HepG2 (cell line): ENCODE measurements around the gene TRPV2. TPM values are rescaled to one million over a fixed set of nuclear protein-coding genes. Genes with fewer than 3 reads are reported as not detected.
A peak's percentile ranks its signal among the peaks of the same experiment; 100 is the strongest.

ENCODE experiments used
- CENPX ChIP-seq: sonication (generic); formaldehyde crosslinking; IDR thresholded peaks from 2 replicates; pipeline ENCODE4 v1.9.0; 2021; ENCODE audit warnings: mild to moderate bottlenecking, missing genetic modification reagents, moderate library complexity
- ETV5 ChIP-seq: IDR thresholded peaks from 2 replicates; pipeline ENCODE4 v1.6.1; 2018; ENCODE audit warnings: missing biosample characterization, missing genetic modification reagents, inconsistent platforms, borderline replicate concordance
- FLYWCH1 ChIP-seq: sonication (generic); formaldehyde crosslinking; IDR thresholded peaks from 2 replicates; pipeline ENCODE4 v1.8.1; 2023; ENCODE audit warnings: mild to moderate bottlenecking, missing genetic modification reagents
- GATAD1 ChIP-seq: IDR thresholded peaks from 2 replicates; pipeline ENCODE4 v1.6.1; 2016; ENCODE audit warnings: missing genetic modification reagents, missing compliant biosample characterization
- JUN ChIP-seq: sonication (generic); formaldehyde crosslinking; IDR thresholded peaks from 2 replicates; pipeline ENCODE4 v1.4.0; 2020; ENCODE audit warnings: mild to moderate bottlenecking, missing genetic modification reagents
- MZF1 ChIP-seq: sonication (generic); formaldehyde crosslinking; IDR thresholded peaks from 2 replicates; pipeline ENCODE4 v1.8.1; 2023; ENCODE audit warnings: mild to moderate bottlenecking, missing genetic modification reagents, borderline replicate concordance
- SMAD9 ChIP-seq: sonication (generic); formaldehyde crosslinking; IDR thresholded peaks from 2 replicates; pipeline ENCODE4 v1.5.1; 2020; ENCODE audit warnings: mild to moderate bottlenecking, missing genetic modification reagents
- SP2 ChIP-seq: sonication (generic); formaldehyde crosslinking; IDR thresholded peaks from 2 replicates; pipeline ENCODE4 v1.5.1; 2020; ENCODE audit warnings: mild to moderate bottlenecking, missing genetic modification reagents
- TAF15 ChIP-seq: fragments of 200-400 bp; formaldehyde crosslinking; IDR thresholded peaks from one replicate; pipeline ENCODE4 v1.6.1; 2018; ENCODE audit warnings: mild to moderate bottlenecking, low read depth, low read length; ENCODE audit not compliant: poor library complexity, severe bottlenecking
- TBP ChIP-seq: sonication (generic); formaldehyde crosslinking; IDR thresholded peaks from 2 replicates; pipeline ENCODE4 v1.5.0; 2020; ENCODE audit warnings: missing genetic modification reagents
- TBX2 ChIP-seq: sonication (generic); formaldehyde crosslinking; IDR thresholded peaks from 2 replicates; pipeline ENCODE4 v1.5.0; 2020; ENCODE audit warnings: missing genetic modification reagents, mild to moderate bottlenecking, borderline replicate concordance
- TBX3 ChIP-seq: fragments of 450-650 bp; IDR thresholded peaks from 2 replicates; pipeline ENCODE4 v1.6.1; 2017; ENCODE audit warnings: antibody characterized with exemption, mild to moderate bottlenecking, inconsistent platforms, borderline replicate concordance
- TCF7 ChIP-seq: sonication (generic); IDR thresholded peaks from 2 replicates; pipeline ENCODE4 v1.6.1; 2016; ENCODE audit warnings: antibody characterized with exemption, low read depth
- WIZ ChIP-seq: sonication (generic); formaldehyde crosslinking; IDR thresholded peaks from 2 replicates; pipeline ENCODE4 v1.5.1; 2020; ENCODE audit warnings: mild to moderate bottlenecking, missing genetic modification reagents
- ZNF672 ChIP-seq: sonication (generic); formaldehyde crosslinking; IDR thresholded peaks from 2 replicates; pipeline ENCODE4 v1.8.1; 2022; ENCODE audit warnings: missing genetic modification reagents
- ZNF678 ChIP-seq: sonication (generic); formaldehyde crosslinking; IDR thresholded peaks from 2 replicates; pipeline ENCODE4 v1.4.0; 2020; ENCODE audit warnings: mild to moderate bottlenecking, missing genetic modification reagents
- ZNF781 ChIP-seq: sonication (generic); formaldehyde crosslinking; IDR thresholded peaks from 2 replicates; pipeline ENCODE4 v1.5.1; 2020; ENCODE audit warnings: borderline replicate concordance, mild to moderate bottlenecking, missing genetic modification reagents; ENCODE audit errors: not compliant biosample characterization
- ZSCAN30 ChIP-seq: sonication (generic); formaldehyde crosslinking; IDR thresholded peaks from 2 replicates; pipeline ENCODE4 v1.5.0; 2020; ENCODE audit warnings: mild to moderate bottlenecking, missing genetic modification reagents
- polyA plus RNA-seq, 8 experiments: library from polyadenylated mRNA; depleted of rRNA in 3 of 8; stranded (reverse) in 7 of 8; unstranded in 1 of 8; fragments of >200 nt; fragmentation: Illumina TruSeq in 4 of 8; extraction: Trizol in 4 of 8; gene quantifications; 2 replicates each; pipeline versions ENCODE4 v1.2.1 to v1.2.3, GENCODE V29; 2011 to 2016; ENCODE audit warnings: low read depth in 4 of 8, missing spikeins in 1 of 8, mixed read lengths in 1 of 8; ENCODE audit not compliant: insufficient read depth in 1 of 8
- total RNA-seq, 5 experiments: library from RNA; depleted of rRNA; stranded (reverse); fragments of >200 nt; fragmentation: Illumina TruSeq; extraction: Trizol; gene quantifications; 2 replicates each; pipeline ENCODE4 v1.2.3, GENCODE V29; 2016; ENCODE audit warnings: low read depth in 1 of 5
- TF ChIP-seq, protein P1 (sequence below): sonication (generic); formaldehyde crosslinking; IDR thresholded peaks from 2 replicates; pipeline ENCODE4 v1.8.1; 2023; ENCODE audit warnings: mild to moderate bottlenecking, missing genetic modification reagents, borderline replicate concordance
- TF ChIP-seq, protein P2 (sequence below): sonication (generic); formaldehyde crosslinking; IDR thresholded peaks from 2 replicates; pipeline ENCODE4 v1.5.0; 2020; ENCODE audit warnings: mild to moderate bottlenecking, missing genetic modification reagents, borderline replicate concordance
- TF ChIP-seq, protein P3 (sequence below): sonication (generic); formaldehyde crosslinking; IDR thresholded peaks from 2 replicates; pipeline ENCODE4 v1.5.1; 2020; ENCODE audit warnings: missing genetic modification reagents, mild to moderate bottlenecking, borderline replicate concordance
- TF ChIP-seq, protein P4 (sequence below): sonication (generic); formaldehyde crosslinking; IDR thresholded peaks from 2 replicates; pipeline ENCODE4 v1.4.0; 2020; ENCODE audit warnings: missing genetic modification reagents

The TRPV2 gene
- total and polyA plus RNA-seq, 2 of the 13 experiments (the other 11 are each of a cell fraction or from before 2014, with no cell fraction given) = 13.6 to 21.3 TPM

DNA sequence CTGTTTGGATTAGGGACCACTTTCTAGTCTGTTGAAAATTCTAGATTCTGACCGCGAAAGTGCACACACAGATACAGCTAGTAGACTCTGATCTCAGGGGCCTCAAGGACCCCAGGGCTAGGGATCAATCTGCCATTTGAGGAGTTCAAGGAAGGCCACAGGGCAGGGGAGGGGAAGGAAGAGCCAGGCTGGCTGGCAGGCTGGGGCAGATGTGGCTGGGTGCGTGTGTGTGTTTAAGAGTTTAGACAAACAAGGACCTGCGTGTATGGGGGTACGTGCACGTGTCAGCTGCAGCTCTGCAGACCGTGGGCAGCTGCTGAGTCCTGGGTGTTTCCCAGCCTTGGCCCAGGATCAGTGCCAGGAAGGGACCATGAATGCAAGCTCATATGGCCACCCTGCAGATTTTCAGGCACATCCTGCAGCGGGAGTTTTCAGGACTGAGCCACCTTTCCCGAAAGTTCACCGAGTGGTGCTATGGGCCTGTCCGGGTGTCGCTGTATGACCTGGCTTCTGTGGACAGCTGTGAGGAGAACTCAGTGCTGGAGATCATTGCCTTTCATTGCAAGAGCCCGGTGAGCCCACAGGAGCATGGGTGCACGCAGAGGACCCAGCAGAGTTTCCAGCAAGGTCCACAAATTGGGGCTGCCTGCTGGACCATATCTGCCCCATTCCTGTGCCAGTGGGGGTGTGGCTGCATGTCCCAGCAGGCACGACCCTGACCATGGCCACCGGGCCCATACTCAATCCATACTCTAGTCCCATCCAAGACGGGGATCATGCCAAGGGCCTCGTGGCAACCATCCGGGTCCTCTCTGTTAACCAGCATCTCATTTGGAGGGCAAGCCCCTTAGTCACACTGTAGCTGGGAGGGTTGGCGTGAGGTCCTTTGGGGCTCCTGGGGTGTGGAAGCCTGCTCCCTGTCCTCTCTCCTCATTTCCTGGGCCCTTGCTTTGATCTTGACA is 10.6 kb downstream of the TRPV2 start (continued):
- TF ChIP-seq, protein P1, sequence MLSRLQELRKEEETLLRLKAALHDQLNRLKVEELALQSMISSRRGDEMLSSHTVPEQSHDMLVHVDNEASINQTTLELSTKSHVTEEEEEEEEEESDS = no peak
- TF ChIP-seq, protein P2, sequence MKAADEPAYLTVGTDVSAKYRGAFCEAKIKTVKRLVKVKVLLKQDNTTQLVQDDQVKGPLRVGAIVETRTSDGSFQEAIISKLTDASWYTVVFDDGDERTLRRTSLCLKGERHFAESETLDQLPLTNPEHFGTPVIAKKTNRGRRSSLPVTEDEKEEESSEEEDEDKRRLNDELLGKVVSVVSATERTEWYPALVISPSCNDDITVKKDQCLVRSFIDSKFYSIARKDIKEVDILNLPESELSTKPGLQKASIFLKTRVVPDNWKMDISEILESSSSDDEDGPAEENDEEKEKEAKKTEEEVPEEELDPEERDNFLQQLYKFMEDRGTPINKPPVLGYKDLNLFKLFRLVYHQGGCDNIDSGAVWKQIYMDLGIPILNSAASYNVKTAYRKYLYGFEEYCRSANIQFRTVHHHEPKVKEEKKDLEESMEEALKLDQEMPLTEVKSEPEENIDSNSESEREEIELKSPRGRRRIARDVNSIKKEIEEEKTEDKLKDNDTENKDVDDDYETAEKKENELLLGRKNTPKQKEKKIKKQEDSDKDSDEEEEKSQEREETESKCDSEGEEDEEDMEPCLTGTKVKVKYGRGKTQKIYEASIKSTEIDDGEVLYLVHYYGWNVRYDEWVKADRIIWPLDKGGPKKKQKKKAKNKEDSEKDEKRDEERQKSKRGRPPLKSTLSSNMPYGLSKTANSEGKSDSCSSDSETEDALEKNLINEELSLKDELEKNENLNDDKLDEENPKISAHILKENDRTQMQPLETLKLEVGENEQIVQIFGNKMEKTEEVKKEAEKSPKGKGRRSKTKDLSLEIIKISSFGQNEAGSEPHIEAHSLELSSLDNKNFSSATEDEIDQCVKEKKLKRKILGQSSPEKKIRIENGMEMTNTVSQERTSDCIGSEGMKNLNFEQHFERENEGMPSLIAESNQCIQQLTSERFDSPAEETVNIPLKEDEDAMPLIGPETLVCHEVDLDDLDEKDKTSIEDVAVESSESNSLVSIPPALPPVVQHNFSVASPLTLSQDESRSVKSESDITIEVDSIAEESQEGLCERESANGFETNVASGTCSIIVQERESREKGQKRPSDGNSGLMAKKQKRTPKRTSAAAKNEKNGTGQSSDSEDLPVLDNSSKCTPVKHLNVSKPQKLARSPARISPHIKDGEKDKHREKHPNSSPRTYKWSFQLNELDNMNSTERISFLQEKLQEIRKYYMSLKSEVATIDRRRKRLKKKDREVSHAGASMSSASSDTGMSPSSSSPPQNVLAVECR (CRISPR knock-in tag) = peak; percentile 64; the same call in 1 of the 2 replicates
- TF ChIP-seq MZF1 (CRISPR knock-in tag) = no peak
- TF ChIP-seq TCF7 = no peak; the same call in 1 of the 2 replicates
- TF ChIP-seq ZNF672 (CRISPR knock-in tag) = no peak
- no peak for TF ChIP-seq WIZ
- no peak for TF ChIP-seq JUN (CRISPR knock-in tag)
- no peak for TF ChIP-seq ZSCAN30 (CRISPR knock-in tag)
- TF ChIP-seq TBX2 (CRISPR knock-in tag) = peak; percentile 73
- no peak for TF ChIP-seq ZNF678 (CRISPR knock-in tag)
- TF ChIP-seq TBP (CRISPR knock-in tag) = no peak
- TF ChIP-seq ZNF781 = no peak
- TF ChIP-seq CENPX (CRISPR knock-in tag) = no peak
- TF ChIP-seq SP2 = no peak
- no peak for TF ChIP-seq FLYWCH1
- TF ChIP-seq, protein P3, sequence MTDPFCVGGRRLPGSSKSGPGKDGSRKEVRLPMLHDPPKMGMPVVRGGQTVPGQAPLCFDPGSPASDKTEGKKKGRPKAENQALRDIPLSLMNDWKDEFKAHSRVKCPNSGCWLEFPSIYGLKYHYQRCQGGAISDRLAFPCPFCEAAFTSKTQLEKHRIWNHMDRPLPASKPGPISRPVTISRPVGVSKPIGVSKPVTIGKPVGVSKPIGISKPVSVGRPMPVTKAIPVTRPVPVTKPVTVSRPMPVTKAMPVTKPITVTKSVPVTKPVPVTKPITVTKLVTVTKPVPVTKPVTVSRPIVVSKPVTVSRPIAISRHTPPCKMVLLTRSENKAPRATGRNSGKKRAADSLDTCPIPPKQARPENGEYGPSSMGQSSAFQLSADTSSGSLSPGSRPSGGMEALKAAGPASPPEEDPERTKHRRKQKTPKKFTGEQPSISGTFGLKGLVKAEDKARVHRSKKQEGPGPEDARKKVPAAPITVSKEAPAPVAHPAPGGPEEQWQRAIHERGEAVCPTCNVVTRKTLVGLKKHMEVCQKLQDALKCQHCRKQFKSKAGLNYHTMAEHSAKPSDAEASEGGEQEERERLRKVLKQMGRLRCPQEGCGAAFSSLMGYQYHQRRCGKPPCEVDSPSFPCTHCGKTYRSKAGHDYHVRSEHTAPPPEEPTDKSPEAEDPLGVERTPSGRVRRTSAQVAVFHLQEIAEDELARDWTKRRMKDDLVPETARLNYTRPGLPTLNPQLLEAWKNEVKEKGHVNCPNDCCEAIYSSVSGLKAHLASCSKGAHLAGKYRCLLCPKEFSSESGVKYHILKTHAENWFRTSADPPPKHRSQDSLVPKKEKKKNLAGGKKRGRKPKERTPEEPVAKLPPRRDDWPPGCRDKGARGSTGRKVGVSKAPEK (CRISPR knock-in tag) = no peak
- no peak for TF ChIP-seq TAF15
- peak; percentile 50; the same call in 1 of the 2 replicates for TF ChIP-seq ETV5
- no peak for TF ChIP-seq SMAD9 (CRISPR knock-in tag)
- no peak for TF ChIP-seq TBX3
- TF ChIP-seq GATAD1 = no peak
- TF ChIP-seq, protein P4, sequence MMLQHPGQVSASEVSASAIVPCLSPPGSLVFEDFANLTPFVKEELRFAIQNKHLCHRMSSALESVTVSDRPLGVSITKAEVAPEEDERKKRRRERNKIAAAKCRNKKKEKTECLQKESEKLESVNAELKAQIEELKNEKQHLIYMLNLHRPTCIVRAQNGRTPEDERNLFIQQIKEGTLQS = no peak
